ENCODE measurements around the gene KCND3.

DNA sequence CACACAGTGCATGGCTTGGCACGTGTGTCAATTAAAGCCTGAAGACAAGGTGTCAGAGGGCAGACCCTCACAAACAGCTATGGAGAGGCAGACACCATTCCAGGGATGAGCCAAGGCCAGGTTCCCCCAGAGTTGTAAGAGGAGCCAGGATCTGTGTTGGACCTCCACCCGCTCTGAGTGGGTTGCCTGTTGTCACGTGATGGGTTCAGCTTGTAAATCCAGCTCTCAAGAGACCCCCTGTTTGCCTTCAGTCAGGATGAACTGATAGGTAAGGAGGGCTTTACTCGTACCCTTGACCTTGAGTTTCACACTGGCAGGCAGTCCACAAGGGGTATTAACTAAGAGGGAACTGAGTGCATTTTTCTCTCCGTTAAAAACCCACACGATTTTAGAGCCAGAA lies 27.7 kb upstream of the KCND3 start:
- TF ChIP-seq, protein P1, sequence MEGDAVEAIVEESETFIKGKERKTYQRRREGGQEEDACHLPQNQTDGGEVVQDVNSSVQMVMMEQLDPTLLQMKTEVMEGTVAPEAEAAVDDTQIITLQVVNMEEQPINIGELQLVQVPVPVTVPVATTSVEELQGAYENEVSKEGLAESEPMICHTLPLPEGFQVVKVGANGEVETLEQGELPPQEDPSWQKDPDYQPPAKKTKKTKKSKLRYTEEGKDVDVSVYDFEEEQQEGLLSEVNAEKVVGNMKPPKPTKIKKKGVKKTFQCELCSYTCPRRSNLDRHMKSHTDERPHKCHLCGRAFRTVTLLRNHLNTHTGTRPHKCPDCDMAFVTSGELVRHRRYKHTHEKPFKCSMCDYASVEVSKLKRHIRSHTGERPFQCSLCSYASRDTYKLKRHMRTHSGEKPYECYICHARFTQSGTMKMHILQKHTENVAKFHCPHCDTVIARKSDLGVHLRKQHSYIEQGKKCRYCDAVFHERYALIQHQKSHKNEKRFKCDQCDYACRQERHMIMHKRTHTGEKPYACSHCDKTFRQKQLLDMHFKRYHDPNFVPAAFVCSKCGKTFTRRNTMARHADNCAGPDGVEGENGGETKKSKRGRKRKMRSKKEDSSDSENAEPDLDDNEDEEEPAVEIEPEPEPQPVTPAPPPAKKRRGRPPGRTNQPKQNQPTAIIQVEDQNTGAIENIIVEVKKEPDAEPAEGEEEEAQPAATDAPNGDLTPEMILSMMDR (conservative IDR thresholded peaks at IDR 0.05), result no peak
- no peak for TF ChIP-seq ZFX (IDR thresholded peaks at IDR 0.05)
